Prostate gland (tissue), 2 donors: ENCODE data around the gene INTS7.

Source experiments
- POLR2AphosphoS5 ChIP-seq: sonication (generic); formaldehyde crosslinking; IDR thresholded peaks from one replicate; pipeline ENCODE4 v1.6.1; 2017; ENCODE audit warnings: antibody characterized with exemption
- TF ChIP-seq, protein P1 (sequence below), 4 experiments: fragments of 200-600 bp in 2 of 4; fragments of 450-650 bp in 2 of 4; sonication (generic) in 2 of 4; IDR thresholded peaks; 1 replicate in 3 of 4; 2 replicates in 1 of 4; pipeline ENCODE4 v1.5.1; 2016 to 2019; ENCODE audit warnings: antibody characterized with exemption in 4 of 4, mild to moderate bottlenecking in 2 of 4, moderate library complexity in 2 of 4

DNA sequence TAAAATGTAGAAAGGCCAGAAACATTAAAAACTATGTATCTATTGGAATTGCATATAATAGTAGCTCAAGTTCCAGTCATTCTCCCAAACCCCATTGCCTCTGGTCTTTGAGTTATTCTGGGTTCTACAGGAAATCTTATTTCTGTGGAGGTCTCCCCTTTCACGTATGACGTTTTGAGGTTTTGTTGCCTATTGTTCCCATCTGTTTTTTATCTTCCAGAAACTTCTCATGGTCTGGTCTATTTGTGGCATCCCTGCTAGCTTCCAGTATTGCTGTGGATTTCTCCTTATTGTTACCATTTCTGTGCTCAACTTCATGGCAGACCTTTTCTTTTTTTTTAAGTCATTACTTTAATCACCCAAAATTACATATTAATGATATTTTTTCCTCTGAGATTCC, 43.5 kb upstream of the INTS7 start:
- TF ChIP-seq, protein P1, sequence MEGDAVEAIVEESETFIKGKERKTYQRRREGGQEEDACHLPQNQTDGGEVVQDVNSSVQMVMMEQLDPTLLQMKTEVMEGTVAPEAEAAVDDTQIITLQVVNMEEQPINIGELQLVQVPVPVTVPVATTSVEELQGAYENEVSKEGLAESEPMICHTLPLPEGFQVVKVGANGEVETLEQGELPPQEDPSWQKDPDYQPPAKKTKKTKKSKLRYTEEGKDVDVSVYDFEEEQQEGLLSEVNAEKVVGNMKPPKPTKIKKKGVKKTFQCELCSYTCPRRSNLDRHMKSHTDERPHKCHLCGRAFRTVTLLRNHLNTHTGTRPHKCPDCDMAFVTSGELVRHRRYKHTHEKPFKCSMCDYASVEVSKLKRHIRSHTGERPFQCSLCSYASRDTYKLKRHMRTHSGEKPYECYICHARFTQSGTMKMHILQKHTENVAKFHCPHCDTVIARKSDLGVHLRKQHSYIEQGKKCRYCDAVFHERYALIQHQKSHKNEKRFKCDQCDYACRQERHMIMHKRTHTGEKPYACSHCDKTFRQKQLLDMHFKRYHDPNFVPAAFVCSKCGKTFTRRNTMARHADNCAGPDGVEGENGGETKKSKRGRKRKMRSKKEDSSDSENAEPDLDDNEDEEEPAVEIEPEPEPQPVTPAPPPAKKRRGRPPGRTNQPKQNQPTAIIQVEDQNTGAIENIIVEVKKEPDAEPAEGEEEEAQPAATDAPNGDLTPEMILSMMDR (IDR thresholded peaks at IDR 0.05), result no peak
- no peak for TF ChIP-seq POLR2AphosphoS5
